B cell (primary cell): ENCODE measurements around the gene LRRC4.

Experiments used
- EZH2 ChIP-seq: IDR thresholded peaks from 2 replicates; pipeline ENCODE4 v1.6.1; 2012; ENCODE audit warnings: borderline replicate concordance, low read depth, mild to moderate bottlenecking, moderate library complexity, low read length; ENCODE audit not compliant: insufficient read depth, poor library complexity, severe bottlenecking
- TF ChIP-seq, protein P1 (sequence below): fragments of 200-600 bp; IDR thresholded peaks from one replicate; pipeline ENCODE4 v1.8.0; 2022; ENCODE audit warnings: antibody characterized with exemption, mild to moderate bottlenecking

DNA sequence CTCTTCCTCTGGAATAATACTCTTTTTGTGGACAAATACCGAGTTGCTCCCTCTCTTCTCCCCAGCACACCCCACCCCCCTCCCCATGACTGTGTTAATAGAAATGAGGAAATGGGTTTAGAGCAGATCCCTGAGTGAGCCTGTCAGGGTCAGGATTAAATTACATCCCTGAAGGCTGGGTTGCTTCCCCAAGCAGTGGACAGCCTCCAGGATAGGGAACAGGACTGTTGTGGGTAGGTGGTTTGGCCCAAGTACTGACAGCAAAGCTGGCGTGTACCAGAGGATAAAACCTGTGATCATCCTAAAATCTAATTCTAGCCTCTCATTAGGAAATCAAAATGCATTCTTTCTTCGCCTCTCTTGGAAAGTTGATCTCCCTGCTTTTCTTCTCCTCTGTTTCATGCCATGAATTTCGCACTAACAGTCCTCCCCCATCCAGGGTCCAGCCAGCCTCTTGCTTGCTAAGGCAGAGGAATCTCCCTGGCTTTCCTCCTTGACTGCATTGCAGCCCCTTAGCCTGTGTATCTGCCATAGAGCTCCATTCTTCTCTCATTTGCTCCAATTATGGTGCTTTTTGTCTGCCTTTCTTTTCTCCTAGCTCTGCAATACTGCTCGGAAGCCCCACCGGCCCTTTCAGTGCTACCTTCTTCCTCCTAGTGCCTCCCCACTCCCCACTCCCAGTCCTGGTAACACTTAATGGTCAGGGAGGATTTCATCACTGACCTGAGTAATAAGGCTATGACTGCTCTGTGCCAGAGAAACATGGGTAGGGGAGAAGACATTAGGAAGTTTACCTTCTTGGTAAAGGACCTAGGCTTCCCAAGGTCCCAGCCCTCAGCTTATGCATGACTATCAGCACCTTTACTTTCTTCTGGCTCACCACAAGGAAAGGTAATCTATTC lies 8.4 kb downstream of the LRRC4 start:
- TF ChIP-seq EZH2: no peak
- TF ChIP-seq, protein P1, sequence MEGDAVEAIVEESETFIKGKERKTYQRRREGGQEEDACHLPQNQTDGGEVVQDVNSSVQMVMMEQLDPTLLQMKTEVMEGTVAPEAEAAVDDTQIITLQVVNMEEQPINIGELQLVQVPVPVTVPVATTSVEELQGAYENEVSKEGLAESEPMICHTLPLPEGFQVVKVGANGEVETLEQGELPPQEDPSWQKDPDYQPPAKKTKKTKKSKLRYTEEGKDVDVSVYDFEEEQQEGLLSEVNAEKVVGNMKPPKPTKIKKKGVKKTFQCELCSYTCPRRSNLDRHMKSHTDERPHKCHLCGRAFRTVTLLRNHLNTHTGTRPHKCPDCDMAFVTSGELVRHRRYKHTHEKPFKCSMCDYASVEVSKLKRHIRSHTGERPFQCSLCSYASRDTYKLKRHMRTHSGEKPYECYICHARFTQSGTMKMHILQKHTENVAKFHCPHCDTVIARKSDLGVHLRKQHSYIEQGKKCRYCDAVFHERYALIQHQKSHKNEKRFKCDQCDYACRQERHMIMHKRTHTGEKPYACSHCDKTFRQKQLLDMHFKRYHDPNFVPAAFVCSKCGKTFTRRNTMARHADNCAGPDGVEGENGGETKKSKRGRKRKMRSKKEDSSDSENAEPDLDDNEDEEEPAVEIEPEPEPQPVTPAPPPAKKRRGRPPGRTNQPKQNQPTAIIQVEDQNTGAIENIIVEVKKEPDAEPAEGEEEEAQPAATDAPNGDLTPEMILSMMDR: no peak
